K562 (cell line): ENCODE measurements around the gene ZNF439. TPM values are rescaled to one million over a fixed set of nuclear protein-coding genes. Genes with fewer than 3 reads are reported as not detected.

Experiments used
- BCOR ChIP-seq: fragments of 450-650 bp; IDR thresholded peaks from 2 replicates; pipeline ENCODE4 v1.6.1; 2016
- EP300 ChIP-seq: IDR thresholded peaks from 2 replicates; pipeline ENCODE4 v1.6.1; 2012; ENCODE audit warnings: low read length, improper control_type of control experiment
- ILK ChIP-seq: fragments of 450-650 bp; IDR thresholded peaks from 2 replicates; pipeline ENCODE4 v1.6.1; 2016; ENCODE audit warnings: missing genetic modification characterization, low read depth, mild to moderate bottlenecking, missing compliant biosample characterization, moderate library complexity, borderline replicate concordance
- MTA3 ChIP-seq: fragments of 450-650 bp; formaldehyde crosslinking; IDR thresholded peaks from 2 replicates; pipeline ENCODE4 v1.6.1; 2017; ENCODE audit warnings: mild to moderate bottlenecking, borderline replicate concordance
- NCOA2 ChIP-seq, 2 experiments: fragments of 450-650 bp; IDR thresholded peaks; 2 replicates each; pipeline ENCODE4 v1.6.1; 2018; ENCODE audit warnings: mild to moderate bottlenecking in 2 of 2, moderate library complexity in 1 of 2; ENCODE audit not compliant: partially characterized antibody in 2 of 2
- SMARCE1 ChIP-seq: fragments of 450-650 bp; IDR thresholded peaks from 2 replicates; pipeline ENCODE4 v1.7.1; 2016; ENCODE audit warnings: mild to moderate bottlenecking
- SUPT5H ChIP-seq: fragments of 450-650 bp; IDR thresholded peaks from 2 replicates; pipeline ENCODE4 v1.6.1; 2016
- TAF7 ChIP-seq: fragments of 450-650 bp; IDR thresholded peaks from 2 replicates; pipeline ENCODE4 v1.6.1; 2016; ENCODE audit warnings: missing genetic modification characterization, missing compliant biosample characterization
- VEZF1 ChIP-seq: fragments of 200-800 bp; sonication (Bioruptor generic); IDR thresholded peaks from 2 replicates; pipeline ENCODE4 v1.6.1; 2017; ENCODE audit warnings: missing genetic modification characterization, missing compliant biosample characterization
- ZNF23 ChIP-seq: fragments of 250-450 bp; sonication (Bioruptor Pico); IDR thresholded peaks from 2 replicates; pipeline ENCODE4 v1.4.0; 2020; ENCODE audit warnings: mild to moderate bottlenecking
- ZNF444 ChIP-seq: fragments of 250-450 bp; sonication (Bioruptor Pico); IDR thresholded peaks from 2 replicates; pipeline ENCODE4 v1.4.0; 2020; ENCODE audit warnings: mild to moderate bottlenecking, moderate library complexity
- ZNF609 ChIP-seq: sonication (generic); formaldehyde crosslinking; IDR thresholded peaks from 2 replicates; pipeline ENCODE4 v1.8.1; 2023; ENCODE audit warnings: missing genetic modification reagents, mild to moderate bottlenecking, borderline replicate concordance
- polyA plus RNA-seq, 8 experiments: library from polyadenylated mRNA; depleted of rRNA in 4 of 8; stranded (reverse) in 5 of 8; unstranded in 3 of 8; fragments of >200 nt; fragmentation: Nextera tagmentation in 2 of 8; fragmentation: Illumina TruSeq in 1 of 8; extraction: Ambion mirVana in 2 of 8; extraction: Trizol in 1 of 8; gene quantifications; 2 replicates each; pipeline versions ENCODE4 v1.2.1 to v1.2.3, GENCODE V29; 2011 to 2014; ENCODE audit warnings: inconsistent platforms in 1 of 8, missing spikeins in 1 of 8
- total RNA-seq, 7 experiments: library from RNA; depleted of rRNA in 6 of 7; stranded (reverse); fragments of >200 nt in 6 of 7; fragmentation: Illumina TruSeq in 2 of 7; extraction: Trizol in 2 of 7; gene quantifications; 2 replicates each; pipeline versions ENCODE4 v1.2.1 to v1.2.3, GENCODE V29; 2011 to 2021; ENCODE audit warnings: low replicate concordance in 1 of 7

ZNF439 gene
- total and polyA plus RNA-seq, 9 of the 15 experiments (the other 6 are each of a cell fraction or from before 2014, with no cell fraction given), result 0.04 to 0.18 (median 0.10) TPM; not detected in 3

- TF ChIP-seq VEZF1 (CRISPR knock-in tag), result peak; percentile 44
- TF ChIP-seq BCOR, result no peak
- TF ChIP-seq NCOA2 (IDR thresholded peaks at IDR 0.05; ENCODE audit: partially characterized antibody in 2 of 2), result no peak
- no peak for TF ChIP-seq SUPT5H
- no peak for TF ChIP-seq ZNF23 (CRISPR knock-in tag)
- no peak for TF ChIP-seq MTA3
- no peak for TF ChIP-seq TAF7 (tag)
- TF ChIP-seq ZNF609 (CRISPR knock-in tag), result no peak
- peak; percentile 15; the same call in 1 of the 2 replicates for TF ChIP-seq EP300
- no peak for TF ChIP-seq ZNF444 (CRISPR knock-in tag)
- TF ChIP-seq SMARCE1, result peak; percentile 48; the same call in 1 of the 2 replicates
- no peak for TF ChIP-seq ILK (tag)
These were observed 26.9 kb upstream of the ZNF439 start (continued) for GRCh38 chr19:11821474-11822109.
